Activated CD4-positive, alpha-beta T cell treated with anti-CD3 and anti-CD28 coated beads, Interleukin-2, amount 50 U/mL, for 4 hours (primary cell): Measurements from ENCODE around the gene SNX19.

Experiments
- DNase-seq, 2 experiments: peaks; one replicate each; pipeline ENCODE4 v3.0.0-alpha.2; 2020

Gene SNX19

DNA sequence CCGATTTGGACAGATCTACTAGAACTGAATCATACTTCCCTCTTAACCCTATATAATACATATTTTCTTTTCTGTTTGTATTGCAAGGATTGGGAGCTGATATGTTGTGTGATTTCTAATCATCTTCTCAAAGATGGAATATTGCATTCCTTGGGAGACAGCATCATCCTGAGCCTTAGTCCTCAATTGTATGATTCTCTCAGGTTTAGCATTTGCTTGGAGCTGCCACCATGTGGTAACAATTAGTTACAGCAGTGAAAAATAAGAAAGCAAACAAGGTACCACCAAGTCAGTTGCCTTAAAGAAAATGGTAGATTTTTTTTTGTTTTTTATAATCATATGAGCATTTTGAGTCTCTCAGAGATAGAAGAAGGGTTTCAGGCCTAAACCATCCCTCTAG lies 11.9 kb downstream of the SNX19 start:
- no peak for DNase-seq

DNA sequence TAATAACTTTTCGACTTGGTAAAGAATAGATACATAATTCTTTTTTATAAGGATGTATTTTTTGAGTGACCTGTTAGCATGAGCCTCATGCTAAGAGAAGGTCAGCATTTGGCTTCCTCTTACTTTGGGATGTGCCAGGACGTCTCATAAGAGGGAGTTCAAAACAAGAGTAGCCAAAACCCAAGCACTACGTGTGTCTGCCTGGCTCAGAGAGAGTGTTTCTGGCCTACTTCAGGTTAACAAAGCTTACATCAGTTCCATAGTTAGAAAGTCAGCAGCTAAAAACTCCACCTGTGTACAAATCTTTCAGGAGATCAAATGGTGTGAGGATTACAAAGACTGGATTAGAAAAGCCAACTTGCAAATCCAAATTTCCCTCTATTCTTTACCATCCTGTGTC lies 13.9 kb downstream of the SNX19 start:
- DNase-seq, result no peak

DNA sequence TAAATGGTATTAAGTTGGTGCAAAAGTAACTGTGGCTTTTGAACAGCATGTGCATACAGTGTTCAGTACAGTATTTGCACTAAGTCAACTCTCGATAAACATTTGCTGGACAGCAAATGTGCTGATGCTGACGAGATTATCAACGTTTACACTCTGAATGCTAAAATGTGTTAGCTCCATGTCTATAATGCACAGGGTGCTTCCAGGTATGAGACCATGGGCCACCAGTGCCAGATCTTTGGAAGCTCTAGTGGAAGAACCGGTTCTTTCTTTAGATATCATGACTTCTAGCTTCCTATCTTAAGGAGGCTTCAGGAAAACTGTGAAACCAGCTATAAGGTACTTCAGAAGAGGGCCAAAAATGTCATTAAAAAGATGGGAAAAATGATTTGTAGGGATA lies 17.2 kb downstream of the SNX19 start:
- no peak for DNase-seq

DNA sequence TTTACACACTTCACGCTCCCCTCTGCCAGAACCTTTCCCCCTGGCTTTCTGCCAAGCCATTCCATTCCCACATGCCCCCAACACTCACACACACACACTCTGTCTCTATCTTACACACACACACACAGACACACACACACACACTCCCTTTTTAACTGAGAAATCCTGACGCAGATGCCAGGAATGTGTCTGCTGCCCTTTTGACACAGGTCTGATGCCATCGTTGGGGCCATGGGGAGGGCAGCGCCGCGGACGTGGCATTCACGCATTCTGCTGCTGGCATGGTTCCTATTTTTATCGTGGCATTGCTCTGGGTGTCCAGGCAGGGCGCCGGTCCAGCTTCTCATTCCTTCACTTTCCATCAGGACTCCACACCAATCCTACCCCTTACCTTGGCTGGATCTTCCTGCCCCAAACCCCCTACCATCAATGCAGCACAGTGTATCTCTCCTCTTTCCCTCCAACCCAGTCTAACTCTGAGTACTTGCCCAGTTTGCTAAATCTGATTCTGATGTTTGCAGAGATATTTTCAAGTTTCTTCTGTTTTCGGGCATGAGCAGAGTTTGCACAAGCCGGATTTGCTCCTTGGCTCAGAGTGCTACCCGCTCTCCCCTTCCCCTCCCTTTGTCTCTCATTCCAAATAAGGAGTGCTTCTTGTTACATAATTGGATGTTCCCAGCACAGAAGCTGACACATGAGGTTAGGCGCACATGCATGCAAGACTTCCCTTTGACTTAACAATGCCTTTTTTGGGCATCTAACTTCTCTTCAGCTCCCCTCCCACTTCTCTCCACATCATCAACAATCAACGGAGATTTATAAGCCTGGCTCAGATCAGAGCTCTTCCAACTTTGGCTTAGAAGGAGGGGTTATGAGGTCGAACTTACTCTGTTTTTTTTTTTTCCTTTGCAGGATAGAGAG lies 18.8 kb downstream of the SNX19 start:
- DNase-seq, result no peak

DNA sequence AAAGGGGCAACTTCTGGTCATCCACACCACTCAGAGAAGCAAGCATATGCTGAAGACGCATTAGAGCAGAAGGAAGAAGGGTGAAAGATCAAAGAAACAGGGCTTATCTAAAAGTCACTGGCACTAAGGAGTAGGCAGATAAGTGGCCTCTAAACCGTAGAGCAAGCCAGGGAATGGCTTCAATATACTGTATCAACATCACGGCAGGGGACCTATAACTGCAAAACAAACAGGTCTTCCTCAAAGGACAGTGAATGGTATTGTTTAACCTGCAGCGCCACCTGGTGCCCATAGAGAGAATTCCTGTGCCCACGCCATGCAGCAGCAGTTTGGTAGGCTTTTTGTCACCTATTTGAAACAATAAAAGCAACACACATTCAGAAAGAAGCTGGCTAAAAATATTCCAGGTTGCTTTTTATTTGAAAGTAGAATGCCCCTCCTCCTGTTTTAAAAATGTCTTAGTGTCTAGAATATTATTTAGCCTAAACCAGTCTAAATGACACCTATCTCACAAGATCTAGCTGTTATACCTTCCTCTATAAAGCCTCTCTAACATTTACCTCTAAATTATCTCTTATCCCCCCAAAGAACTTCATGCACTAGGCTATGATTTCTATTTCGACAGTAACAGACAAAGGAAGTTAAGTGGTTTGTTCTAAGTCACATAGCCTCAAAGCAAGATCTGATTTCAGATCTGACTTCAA lies 21.8 kb downstream of the SNX19 start:
- DNase-seq, result peak; percentile 62

DNA sequence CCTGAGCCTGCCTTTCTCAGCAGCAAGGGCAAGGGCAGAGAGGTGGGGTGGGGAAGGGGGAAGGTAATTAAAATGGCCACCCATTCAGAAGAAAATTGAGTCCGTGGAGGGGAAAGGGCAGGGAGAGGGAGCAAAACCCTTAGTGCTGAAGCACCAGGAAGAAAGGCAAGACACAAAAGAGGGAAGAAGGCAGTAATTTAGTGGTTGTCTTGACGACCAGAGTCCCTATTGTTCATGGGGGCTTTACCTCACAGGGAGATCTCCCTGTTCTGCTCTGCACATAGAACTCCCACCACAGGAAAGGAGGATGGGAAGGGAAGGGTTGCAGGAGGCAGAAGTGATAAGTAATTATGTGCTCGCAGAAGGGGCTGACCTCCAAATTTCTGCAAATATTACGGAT lies 23.4 kb downstream of the SNX19 start:
- no peak for DNase-seq

DNA sequence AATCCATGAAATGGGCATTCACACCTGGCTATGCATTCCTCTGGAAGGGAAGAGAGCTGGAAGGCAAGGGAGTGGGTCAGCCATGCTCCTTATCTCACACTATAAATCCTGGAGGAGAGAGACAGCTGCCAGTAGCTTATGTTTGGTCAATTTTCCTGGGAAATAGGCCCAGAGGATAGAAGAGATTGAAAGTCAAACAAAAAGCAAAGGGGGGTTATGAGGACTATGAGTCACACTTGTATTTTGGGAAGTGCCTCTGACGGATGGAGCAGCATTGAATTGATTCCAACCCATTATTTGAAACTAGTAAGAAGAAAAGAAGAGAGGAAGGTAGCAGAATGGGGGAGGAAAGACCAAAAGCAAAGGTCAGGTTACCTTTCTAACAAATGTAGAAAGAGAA lies 25.0 kb downstream of the SNX19 start:
- DNase-seq, result no peak

DNA sequence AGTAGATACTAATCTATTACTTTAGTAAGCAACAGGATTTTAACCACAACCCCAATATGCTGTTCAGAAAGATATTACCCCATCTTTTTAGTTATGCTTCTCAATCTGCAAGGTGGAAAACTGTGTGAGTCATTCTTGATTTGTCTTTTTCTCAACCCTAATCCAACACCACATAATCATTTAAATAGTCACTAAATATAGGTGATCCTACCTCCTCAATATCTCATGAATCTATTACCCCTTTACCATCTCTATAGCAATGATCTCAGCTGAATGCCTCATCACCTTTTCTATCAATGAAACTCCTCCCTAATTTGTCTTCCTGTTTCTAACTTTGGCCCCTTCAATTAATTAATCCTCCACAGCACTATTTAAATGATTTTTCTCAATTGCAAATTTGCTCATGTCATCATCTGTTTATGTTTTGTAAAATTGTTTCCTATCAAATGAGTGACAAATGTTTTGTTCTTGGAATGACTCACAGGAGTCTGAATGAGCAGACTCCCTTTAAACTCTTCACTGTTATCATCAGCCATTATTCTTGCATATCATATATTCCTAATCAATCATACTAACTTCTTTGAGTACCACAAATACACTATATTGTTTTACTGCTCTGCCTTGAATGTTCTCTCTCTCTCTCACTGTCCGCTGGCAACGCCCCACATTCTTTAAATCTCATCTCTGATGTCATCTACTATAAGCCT lies 26.1 kb downstream of the SNX19 start:
- DNase-seq, result no peak

DNA sequence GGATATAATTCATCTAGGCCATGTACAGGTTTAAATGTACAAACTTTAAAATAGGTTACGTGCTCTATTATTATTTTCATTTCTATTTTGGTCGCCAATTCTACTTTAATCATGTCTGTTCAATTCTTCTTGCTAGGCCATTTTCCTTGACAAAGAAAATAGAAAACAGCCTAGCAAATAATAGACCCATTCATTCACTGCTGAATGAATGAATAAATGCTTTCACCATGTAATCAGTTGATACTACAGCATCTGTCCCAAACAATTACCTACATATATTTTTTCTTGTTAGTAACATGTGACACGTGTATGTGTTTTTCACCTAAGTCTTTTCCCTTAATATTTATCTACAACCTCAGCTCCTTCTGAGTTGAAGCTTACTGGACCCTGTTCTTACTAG lies 27.5 kb downstream of the SNX19 start:
- no peak for DNase-seq

DNA sequence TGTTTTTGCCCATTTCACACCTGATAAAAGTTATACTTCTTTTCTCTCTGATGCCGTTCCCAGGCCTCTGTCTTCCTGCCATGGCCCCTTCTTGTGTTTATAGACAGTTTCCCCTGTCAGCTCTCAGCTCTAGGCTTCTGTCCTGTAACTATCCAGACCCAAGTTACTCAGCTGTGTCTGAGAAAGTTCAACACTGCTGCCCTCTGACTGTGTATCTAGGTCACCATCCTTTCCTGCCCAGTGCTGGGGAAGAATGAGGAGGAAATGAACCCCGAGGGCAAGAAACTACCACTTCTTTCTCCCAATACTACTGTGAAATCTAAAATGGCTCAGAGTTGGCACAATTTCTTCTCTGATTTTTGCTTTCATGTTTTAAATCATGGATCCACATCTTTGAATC lies 29.6 kb downstream of the SNX19 start:
- no peak for DNase-seq

DNA sequence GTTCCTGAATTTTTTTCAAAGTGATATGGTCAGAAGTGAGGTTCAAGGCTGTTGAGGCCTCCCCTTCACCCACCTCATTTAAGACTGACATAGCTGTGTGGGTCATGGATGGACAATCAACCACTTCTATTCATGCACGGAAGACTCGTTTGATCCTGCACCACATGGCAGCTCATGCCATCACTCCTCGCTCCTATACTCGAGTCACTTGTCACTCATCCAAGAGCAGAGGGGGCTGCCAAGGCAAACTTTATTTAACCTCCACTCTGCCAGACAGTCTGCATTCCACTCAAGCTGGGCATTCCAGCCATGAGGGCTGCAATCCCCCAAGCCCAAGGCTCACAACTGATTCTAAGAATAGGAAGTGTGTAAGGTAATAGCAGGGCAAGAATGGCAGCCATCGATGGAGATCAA lies 34.1 kb downstream of the SNX19 start:
- no peak for DNase-seq

DNA sequence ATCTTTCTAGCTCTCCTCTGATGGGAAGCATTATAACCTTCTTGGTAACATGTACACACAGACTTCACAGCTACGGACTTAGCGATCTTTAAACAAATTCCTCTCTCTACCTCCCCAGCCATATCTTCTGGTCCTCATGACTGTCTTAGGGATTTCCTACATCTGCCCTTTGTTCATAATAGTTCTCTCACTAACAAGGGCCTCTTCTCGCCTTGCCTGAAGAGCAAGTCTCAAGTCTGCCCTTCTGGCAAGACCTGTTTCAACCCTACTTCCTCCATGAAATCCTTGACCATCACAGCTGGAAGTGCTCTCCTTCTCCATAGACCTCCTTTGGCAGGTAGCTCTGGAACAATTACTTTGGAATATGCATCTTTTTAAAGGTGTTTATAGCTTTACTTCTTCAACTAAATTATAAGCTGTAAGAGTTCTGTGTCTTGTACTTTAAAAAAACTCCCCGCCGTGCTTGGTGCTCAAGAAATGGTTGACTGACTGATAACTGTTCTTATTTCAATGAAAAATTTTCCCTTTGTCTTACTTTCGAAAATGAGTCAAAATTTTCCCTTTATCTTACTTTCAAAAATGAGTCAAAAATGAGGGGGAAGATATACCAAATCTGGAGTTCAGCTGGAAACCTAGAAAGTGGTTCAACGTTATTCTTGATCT lies 34.7 kb downstream of the SNX19 start:
- no peak for DNase-seq

DNA sequence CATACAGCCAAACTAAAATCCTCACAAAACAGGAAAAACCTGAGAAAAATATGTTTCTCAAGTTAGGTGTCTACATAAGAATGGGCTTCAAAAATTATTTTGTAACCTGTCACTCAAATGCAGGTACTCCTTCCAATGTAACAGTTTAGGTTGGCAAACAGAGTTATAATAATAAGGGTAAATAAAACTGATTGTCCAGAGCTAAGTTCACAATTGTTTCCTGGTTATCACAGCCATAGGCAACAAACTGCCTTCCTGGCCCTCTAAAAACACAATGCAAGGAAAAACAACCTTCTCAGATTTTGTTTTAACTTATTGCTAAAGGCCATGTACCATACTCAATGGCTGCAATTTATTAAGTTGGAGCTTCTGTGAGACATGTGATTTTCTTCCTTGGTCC lies 36.4 kb downstream of the SNX19 start:
- DNase-seq, result no peak

DNA sequence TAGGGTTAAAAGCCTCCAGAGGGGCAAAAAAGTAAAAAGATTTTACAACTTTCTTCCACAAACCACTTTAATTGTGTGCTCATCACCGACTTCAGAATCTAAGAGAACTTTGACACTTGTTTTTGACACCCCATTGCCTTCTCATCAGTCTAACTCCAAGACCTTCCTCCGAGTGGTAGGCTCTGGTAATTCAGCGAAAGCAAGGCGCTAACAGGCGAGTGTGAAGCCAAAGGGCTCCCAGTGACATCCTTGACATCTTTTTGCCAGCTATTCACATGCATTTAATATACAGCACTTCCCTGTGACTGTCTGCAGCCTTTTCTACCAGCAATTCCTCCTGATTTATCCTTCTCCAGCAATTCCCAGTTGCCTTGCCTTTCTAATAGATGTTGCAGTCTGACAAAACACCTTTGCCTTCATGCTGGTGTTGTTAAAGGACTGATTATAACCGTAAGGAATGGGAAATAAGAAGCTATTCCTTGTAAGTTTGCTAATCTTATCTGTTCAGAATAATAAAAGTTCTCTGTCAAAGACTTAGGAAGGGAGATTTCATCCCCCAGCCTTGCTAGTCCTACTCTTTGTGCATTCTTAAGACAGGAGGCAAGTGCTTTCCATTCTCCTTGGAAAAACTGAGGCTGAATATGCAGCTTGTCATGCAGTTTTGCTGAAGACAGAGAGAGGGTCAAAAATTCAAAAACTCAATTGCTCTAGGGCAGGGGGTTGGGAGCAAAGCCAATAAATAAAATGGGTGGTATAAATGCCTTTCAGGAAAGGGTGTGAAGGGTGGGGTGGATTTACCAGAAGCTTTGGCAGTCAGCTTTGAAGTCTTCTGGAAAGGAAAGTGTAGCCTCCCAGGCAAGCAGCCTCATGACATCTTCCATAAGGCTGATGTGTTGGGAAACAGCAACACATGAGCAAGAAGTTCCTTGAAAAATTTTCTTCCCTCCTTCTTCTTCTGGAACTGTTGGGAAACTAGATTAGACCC lies 39.1 kb downstream of the SNX19 start:
- DNase-seq, result no peak

DNA sequence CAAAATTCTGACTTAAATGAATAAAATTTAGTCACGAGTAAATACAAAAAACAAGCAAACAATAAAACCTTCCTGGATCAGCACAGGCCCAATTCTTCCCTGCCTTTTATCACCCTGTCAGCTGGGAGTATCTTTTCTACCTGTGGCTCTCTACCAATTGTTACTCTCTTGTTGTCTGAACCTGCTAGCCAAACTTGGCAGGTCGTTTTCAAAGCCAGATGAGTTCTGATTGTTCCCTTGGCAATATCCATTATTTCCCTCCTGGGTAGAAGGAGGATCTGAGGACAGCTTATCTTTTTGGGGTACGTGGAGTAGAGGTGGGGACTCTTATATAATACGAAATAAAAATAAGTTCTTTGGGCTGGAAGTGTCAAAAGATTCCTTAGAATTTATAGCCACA lies 40.2 kb downstream of the SNX19 start:
- no peak for DNase-seq

DNA sequence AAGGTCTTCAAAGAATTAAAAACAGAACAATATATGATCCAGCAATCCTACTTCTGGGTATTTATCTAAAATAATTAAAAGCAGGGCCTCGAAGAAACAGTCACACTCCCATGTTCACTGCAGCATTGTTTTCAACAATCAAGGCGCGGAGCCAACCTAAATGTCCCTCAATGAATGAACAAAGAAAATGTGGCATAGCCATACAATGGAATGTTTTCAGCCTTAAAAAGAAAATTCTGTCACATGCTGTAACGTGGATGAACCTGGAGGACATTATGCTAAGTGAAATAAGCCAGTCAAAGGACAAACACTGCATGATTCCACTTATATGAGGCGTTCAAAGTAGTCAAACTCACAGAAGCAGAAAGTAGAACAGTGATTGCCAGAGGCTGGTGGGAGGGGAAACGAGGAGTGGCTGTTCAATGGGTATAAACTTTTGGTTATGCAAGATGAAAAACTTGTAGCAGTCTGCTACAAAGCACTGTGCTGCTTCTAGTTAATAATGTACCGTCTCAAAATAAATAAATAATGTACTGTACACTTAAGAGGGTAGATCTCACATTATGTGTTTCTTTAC lies 41.2 kb downstream of the SNX19 start:
- DNase-seq, result no peak

DNA sequence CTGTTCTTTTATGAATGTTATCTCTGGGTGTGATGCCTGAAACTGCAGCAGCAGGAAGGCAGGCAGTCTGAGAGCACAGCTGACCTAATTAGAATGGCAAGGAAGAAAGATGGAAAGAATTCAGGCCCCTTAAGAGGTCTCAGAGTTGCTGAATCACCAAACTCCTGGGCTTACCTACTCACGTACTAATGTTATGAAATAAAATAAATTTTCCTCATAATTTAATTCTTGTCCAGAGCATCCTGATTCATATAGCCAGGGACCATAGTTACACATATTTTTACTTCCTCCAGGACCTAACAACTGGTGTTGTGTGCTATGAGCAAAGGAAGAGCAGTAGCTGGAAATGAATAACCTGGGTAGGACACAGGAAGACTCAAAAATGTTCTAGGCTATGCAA lies 41.9 kb downstream of the SNX19 start:
- no peak for DNase-seq

DNA sequence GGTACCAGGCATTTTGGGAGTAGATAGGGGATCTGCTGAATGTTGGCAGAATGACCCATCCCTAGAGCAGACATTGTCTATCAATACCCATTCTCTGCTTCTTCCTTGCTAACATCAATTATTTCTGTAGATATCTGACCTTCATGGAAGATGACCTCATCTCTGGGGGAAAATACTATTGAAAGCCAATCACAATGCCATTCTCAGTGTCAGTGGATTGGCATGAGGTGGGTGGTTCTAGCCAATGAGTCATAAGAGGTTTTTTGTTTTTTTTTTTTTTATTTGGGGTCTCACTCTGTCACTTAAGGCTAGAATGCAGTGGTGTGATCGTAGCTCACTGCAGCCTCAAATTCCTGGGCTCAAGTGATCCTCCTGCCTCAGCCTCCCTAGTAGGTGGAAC lies 42.5 kb downstream of the SNX19 start:
- no peak for DNase-seq

DNA sequence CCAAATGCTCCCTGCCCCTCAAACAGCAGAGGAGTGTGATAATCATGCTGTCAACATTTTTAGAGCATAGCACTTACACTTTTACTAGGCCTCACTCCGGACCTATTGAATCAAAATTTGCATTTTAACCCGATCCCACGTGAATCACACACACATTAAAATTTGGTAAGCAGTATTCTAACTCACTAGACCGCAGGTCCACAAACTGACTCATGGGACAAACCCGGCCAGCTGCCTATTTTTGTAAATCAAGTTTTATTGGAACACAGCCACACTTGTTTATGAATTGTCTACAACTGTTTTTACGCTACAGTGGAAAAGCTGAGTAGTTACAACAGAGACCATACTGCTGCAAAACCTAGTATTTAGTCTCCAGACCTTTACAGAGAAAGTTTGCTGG lies 43.3 kb downstream of the SNX19 start:
- DNase-seq, result no peak

DNA sequence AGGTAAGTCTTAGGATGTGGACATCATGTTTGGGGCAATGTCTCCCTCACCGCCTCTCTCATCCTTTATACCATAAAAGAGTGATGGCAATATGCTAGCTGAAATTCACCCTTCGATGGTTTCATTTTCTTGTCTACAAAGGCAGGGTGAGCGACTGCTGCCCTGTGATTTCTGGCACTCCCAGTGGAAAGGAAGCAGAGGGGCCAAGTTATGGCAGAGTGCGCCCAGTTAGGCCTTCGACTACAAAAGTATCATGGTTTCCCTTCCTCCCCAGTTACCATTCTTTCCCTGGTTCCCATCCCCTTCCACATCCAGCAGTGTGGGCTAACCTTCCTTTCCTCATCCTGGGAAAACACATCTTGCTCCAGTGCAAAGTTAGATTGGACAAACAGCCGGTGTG lies 43.8 kb downstream of the SNX19 start:
- no peak for DNase-seq

DNA sequence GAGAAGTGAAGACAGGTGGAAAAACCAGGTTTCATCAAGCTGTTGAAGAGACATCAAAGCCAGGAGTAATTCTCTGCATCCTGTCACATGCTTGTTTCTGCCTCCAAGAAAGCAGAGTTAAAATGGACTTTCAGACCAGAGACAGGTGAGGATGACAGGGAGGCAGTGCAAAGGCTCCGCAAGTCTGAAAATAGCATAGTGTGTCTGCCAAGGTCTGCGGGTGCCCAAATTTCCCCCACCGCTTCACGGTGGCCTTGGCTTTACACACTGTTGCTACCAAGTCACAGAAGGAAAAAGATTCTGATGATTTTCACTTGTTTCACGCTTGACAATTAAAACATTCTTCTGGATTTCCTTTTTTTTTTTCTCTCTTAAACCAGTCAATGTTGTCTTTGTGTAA lies 44.2 kb downstream of the SNX19 start:
- DNase-seq, result no peak

DNA sequence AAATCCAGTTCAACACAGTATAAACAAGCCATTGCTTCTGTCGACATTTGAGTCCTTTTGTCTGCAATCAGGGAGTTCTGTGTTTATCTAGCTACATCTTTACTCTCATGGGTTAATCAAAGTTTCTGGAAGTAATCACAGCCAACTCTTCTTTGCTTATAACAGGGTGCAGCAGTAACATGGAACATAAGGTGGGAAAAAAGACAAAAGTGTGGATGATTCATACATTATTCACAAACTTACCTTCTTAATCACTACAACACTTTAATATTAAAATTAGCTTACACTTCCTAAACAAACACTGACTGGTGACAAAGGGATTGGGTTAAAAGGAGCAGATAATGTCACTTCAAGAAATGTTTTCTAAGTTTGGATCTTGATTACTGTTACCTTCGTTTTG lies 44.7 kb downstream of the SNX19 start:
- DNase-seq, result no peak
